Pons (tissue), 1 donor: Measurements from ENCODE around the gene MANBA.
A peak's percentile ranks its signal among the peaks of the same experiment; 100 is the strongest.
"Not testable (repeated sequence)": the region's sequence is repeated elsewhere in the genome, so short reads cannot be mapped to it uniquely, and the experiment has no call there.

Source experiments
- DNase-seq: peaks from one replicate; pipeline ENCODE4 v3.0.0-alpha.2; 2016; ENCODE audit warnings: low spot score

The MANBA gene

DNA sequence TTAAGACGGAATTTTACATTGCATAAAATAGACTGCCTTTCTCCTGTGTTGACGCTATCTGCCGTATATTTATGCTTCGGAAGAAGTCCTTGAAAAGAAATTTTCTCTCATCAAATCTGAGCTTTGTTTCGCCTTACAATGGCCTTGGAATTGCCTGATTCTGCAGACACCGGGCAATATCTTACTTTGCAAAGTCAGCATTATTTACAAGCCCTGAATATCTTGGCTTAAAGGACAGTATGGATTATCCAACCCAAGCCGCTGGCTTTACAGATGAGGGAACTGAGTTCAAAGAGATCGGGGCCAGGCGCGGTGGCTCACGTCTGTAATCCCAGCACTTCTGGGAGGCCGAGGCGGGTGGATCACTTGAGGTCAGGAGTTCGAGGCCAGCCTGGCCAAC lies 1.1 kb upstream of the MANBA start:
- DNase-seq: no peak

DNA sequence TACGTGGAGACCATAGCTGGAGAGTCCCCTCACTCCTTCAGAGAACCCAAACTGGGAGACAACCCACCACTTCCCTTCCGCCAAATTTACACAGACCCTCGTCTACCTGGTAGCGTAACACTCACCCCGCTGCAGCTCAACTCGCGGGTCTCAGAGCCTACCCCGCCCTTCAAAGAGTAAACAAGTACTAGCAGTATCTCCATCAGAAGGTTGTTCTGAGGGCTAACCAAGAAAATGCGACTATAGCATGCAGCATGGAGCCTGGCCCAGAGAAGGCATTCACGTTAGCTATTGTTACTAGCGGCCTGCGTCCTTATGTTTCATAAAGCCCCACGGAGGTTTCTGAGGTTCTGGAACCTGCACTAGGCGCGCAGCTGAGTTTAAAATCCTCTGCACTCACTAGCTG lies 531 bp upstream of the MANBA start:
- DNase-seq: peak; percentile 42

DNA sequence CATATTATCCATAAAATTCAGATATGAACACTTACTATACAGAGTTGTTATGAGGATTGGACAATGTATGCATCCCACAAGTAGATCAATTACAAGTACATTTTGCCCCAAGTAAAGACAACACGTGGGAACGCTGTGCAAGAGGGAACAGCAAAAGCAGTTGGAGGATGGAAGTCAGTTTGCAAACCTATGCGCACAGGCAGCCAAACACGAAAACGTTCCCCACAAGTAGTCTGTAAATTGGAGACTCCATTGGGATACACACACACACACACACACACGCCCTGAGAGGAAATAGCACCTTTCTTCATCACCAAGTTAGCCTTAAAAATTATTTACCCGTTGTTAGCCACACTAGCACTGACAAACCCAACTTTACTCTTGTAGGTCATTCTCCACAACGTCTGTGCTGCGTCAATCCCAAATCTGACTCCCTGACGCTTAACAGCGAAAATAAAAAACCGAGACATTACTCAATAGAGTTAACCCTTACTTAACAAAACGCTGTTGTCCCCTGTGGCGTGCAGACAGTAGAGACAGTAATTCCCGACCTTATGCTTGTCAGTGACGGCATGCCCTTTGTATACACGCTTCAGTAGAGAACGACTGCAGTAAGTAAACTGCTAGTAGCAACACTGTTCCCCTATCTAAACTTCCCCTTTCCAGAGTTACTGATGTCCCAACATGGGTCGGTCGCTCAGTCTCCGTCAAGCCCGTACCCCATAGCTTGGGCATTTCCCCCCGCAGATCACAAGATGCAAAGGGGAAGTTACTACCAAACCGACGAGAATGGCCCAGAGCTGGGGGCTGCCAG lies 730 bp downstream of the MANBA start:
- peak; percentile 83 for DNase-seq

DNA sequence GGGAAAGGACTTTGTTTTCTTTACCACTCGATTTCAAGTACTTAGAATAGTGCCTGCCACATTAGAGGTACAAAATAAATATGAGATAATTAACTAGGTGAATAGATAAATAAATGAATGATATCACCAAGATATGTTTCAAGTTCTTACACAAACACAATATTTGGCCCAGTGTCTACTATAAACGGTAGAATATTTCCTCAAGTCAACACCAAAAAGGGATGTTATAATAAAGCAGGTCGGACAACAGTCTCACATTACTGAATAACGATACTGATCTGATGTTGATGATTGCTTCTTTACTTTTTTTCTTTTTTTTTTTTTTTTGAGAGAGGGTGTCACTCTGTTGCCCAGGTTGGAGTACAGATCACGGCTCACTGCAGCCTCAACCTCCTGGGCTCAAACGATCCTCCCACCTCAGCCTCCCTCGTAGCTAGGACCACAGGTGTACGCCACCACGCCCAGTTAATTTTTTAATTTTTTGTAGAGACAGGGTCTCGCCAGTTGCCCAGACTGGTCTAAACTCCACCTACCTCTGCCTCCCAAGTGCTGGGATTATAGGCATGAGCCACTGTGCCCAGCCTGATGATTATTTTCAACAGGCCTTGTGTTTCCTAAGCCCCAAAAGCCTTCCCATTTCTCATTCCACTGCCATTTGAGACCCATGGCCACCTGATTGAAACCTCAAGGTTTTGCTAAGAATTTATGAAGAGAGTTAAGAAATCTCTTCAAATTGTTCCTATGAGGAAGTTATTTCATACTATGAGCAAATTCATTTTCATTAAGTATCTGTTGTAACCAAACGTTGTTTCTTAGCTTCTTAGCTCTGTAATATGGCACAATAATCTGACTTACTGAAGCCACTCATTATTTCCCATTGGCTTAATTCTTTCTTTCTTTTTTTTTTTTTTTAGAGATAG lies 2.3 kb downstream of the MANBA start:
- DNase-seq: no peak

DNA sequence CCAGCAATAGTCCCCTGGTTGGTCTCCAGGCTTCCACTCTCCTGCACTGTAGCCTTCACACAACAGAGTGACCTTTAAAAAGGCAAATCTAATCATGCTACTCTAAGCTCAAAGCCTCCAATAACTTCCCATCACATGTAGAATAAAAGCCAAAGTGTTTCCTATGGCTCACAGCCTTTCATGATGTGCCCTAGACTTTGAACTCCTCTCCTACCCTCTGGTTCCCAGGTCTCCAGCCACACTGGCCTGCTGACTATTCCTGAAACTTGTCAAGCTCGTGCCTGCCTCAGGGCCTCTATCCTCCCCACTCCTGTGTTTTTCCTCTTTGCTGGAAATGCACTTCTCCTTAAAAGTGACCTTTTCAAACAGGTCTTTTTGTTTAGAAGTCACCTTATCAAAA lies 3.1 kb downstream of the MANBA start:
- DNase-seq: no peak

DNA sequence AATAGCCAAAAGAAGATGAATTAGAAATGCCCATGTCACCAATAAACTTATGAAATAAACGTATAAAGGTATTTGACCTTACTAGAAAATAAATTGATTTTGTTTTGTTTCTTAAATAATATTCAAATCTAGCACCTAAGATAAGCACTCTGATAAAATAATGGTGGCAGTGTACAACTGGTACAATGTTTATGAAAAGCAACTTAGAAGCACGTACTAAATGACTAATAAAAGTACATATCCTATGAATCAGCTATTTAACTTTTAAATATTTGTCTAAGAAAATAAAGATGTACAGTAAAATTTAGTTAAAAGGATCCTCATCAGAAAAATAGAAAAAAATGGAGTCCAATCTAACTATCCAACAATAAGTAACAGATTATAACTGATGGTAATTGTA lies 6.7 kb downstream of the MANBA start:
- no peak for DNase-seq

DNA sequence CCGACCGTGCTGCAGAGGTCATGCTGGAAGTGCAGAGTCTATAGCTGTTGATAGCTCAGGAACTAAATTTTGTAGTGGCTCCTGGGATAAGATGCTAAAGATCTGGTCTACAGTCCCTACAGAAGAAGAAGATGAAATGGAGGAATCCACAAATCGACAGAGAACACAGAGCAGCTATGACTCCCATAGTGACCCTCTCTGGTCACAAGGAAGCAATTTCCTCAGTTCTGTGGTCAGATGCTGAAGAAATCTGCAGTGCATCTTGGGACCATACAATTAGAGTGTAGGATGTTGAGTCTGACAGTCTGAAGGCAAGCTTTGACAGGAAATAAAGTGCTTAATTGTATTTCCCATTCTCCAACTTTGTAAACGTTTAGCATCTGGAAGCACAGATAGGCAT lies 8.8 kb downstream of the MANBA start:
- no peak for DNase-seq

DNA sequence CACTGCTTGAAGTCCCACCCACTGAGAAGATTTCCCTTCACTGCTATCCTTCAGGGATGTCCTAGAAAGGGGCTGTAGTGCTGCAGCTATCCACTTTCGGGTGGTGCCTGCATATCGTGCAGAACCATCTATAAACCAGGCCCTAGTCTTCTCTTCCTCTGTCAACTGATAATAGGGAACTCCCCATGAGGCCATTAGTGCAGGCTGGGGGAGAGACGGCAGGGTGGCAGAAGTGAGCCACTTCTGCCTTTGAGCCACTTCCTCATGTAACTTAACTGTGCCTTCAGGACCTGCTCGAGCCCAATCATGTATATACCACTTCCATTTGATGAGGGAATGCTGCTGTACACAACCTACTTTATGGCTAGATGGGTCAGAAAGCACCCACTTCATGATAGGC lies 17.4 kb downstream of the MANBA start:
- DNase-seq: peak; percentile 42

DNA sequence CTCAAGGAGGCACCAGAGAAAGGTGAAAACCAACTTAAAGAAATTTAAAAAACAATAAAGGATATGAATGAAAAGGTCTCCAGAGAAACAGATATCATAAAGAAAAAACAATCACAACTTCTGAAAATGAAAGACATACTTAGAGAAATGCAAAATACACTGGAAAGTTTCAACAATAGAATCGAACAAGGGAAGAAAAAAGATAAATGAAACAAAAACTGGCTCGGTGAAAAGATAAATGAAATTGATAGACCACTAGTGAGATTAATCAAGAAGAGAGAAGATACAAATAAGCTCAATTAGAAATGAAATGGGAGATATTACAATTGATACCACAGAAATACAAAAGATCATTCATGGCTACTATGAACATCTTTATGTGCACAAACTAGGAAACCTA lies 22.0 kb downstream of the MANBA start:
- DNase-seq: not testable (repeated sequence)

DNA sequence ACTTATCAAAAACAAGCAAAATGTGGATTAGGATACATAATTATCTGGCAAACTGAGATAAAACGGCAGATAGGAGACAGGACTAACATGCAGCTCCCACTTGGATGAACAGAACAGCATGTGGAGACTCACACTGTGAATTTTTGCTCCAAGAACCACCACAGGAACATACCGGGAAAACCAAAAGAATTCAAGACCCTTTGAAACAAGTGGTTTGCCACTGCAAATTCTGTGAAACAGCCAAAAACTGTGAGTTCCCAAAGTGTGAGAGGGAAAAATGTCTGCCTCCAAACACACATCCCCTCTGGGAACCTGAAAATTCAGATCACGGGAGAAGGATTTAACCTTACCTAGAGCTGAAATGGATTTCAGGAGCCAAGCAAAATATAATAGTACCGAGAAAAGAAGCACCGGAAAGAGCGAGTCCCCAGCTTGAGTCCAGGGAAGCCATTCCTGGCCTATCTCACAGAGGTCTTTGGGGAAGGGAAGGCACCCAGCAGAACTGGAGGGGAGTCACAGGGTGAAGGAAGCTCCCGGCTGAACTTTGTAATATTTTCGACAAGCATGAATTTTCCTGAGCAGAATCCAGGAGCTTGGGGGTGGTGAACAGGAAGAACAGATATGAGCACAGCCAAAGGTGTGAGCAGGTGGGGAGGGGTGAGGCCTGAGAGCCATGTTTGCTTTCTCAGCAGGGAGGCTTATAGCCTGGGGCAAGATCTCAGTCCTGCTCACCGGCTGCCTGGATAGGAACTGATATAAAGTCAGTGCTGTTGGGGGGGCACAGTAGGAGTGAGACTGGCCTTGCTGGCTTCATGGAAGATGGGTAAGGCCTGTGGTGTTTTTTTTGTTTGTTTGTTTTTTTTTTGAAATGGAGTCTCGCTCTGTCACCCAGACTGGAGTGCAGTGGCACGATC lies 23.9 kb downstream of the MANBA start:
- no peak for DNase-seq

DNA sequence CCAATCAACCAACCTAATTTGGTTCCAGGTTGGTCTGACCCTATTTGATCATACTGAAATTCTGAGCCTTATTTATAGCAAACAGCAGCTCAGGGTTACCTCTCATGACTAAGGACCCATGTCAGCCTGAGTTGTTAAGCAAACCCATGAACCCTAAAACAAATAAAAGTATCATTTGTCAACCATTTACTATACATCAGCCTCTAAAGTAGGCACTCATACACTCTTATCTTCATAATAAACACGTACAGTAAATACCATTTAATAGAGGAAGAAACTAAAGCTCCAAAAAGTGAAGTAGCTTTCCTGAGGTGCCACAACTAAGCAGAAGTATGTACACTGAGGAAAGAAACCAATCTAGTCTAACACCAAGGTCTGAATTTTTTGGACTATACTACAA lies 25.2 kb downstream of the MANBA start:
- DNase-seq: no peak

DNA sequence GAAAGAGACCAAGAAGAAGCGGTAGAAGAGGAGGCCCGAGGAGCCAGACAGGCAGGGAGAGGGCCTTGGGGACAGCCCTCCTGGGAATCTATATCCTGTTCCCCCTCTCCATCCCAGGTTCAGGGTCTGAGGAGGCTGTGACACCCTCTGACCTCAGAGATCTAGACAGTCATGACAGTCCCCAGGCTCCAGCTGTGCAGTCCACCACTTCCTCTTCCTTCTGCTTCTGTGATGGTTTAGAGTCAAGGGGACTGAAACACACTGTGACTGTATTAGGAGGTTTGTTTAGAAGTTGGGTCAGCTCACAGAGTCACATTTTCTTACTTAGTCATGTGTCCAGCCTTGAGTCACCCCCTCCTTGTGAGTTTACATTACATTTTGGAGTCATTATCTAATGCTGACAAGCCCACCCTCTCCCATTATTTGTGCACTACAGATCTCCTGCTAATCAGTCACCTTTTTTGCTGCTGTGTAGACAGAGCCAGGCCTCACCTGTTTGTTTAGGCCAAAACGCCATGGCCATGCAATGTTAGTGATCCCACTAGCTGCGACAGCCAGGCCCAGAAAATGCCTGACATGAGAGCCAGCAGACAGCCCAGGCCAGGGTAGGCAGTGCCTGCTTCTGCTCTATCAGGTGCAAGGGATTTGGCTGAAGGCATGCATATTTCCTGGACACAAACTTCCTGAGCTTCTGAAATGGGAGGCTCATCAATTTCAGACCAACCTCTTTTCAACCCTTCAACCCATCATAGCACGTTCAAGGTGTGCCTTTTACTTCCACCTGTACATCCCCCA lies 26.0 kb downstream of the MANBA start:
- DNase-seq: no peak

DNA sequence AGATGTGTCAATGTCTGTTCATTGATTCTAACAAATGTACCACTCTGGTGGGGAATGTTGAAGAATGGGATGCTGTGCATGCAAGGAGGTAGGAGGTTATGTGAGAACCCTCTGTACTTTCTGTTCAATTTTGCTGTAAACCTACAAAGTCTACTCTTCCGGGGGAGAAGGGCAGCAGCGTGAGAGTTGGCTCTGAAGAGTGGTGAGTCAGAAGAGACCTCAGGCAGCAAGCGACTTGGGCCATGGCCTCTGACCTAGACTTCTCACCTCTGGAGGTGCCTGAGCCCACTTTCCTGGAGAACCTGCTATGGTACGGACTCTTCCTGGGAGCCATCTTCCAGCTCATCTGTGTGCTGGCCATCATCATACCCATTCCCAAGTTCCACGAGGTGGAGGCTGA lies 26.7 kb downstream of the MANBA start:
- DNase-seq: no peak

DNA sequence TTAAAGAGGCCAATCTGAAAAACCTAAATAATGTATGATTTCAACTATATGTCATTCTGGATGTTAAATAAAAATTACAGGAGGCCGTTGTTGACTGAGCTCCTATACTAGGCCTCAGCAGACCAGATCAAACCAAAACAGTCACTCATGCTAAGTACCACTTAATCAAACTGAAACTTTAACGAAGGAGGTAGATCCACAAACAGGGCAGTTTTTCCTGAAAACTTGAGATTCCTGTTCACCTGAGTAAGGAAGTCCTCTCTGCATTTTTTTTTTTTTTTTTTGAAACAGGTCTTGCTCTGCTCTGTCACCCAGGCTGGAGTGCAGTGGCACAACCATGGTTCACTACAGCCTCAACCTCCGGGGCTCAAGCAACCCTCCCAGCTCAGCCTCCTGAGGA lies 27.7 kb downstream of the MANBA start:
- no peak for DNase-seq

DNA sequence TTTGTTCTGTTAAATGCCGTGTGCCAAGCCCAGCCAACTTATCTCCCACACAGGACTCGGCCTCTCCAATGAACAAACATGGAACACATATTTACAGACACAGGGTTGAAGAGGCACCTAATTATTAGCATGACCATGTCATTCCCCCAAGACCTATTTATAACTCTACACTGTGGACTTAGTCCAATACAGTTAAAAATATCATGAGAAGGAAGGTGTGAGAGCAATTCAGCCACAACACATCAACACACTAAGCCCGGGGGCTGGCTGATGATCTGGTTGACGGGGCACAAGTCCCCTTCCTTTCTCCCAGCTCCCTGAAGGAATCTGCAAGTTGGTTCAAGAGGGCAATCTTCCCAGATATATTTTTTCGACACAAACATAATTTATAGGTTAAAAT lies 28.1 kb downstream of the MANBA start:
- no peak for DNase-seq

DNA sequence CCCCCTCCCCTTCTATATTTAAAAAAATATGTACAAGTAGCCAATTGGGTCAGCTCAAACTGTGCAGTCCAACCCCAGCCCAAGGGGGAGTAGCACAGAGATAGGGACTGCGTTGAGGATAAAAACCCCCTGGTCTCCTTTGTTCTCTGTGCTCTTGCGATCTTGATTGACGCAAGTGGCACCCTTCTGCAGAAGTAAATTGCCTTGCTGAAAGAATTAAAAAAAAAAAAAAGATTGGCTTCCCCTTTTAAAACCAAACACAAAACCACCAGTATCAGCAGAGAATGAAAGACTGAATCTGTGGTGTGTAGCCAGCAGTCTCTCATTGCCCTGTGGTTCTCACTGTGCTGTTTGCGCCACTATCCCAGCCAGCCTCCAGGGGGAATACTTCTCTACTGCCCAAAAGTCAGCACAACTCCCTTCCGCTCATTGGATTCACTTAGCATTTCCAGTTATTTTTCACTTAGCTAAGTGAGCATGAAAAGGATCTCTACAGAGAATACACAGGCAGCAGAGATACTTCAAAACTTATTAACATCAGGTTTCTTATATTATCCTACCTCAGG lies 29.7 kb downstream of the MANBA start:
- DNase-seq: no peak

DNA sequence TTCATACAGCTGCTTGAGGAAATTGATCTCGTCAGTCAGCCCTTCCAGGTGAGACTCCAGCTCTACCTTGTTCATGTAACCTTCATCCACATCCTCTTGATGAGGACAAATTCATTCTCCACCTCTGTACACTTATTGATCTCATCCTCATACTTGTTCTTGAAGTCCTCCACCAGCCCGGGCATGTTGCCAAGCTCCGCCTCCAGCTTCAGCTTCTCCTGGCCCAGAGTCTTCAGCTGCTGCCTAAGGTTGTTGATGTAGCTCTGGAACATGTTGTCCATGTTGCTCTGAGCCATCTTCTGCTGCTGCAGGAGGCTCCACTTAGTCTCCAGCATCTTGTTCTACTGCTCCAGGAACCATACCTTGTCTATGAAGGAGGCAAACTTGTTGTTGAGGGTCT lies 31.3 kb downstream of the MANBA start:
- not testable (repeated sequence) for DNase-seq

DNA sequence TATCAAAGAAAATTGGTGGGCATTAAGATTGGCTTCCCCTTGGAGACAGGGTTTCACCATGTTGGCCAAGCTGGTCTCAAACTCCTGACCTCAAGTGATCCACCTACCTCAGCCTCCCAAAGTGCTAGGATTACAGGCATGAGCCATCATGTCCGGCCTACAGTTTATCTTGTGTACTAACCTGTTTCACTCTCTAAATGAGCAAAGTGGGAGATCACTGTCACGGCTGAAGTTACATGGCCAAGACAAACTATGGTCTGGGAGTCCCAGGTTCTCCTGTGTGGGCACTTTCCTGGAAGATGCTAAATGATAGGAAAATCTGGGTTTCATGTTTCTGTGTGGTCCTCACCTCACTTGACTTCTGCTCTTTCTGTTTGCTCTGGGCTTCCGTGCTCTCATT lies 33.8 kb downstream of the MANBA start:
- DNase-seq: not testable (repeated sequence)

DNA sequence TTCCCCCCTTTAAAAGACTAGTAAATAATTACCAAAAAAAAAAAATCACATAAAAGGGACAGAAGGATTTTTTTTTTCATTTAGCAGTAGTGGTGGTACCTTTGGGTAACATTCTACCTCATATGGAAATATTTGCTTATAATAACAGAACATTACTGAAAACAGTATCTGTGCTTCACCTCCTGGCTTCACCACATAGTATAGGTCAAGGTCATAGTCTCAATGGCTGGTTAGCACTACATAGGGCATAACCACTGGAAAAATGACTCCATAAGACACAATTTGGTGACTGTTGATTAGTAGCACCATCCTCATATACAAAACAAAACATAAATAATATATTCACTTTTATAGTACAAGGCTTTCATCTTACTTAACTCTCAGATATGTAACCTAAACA lies 34.7 kb downstream of the MANBA start:
- DNase-seq: no peak

DNA sequence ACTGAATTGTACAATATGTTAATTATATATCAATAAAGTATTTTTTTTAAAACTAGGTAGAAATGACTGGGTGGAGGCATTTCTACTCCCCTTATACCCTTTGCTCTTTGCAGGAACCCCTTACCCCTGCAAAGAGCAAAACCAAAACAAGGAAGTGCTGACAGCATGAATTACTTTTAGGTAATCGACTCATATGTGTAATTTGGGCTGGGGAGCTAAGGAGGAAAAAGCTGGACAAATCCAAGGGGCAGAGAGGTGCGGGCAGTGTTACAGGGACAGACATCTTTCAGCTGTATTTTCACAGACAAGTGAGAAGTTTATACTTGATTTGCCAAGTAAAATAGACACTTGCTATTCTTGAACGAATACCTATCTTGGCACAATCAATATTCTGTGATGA lies 35.5 kb downstream of the MANBA start:
- no peak for DNase-seq

DNA sequence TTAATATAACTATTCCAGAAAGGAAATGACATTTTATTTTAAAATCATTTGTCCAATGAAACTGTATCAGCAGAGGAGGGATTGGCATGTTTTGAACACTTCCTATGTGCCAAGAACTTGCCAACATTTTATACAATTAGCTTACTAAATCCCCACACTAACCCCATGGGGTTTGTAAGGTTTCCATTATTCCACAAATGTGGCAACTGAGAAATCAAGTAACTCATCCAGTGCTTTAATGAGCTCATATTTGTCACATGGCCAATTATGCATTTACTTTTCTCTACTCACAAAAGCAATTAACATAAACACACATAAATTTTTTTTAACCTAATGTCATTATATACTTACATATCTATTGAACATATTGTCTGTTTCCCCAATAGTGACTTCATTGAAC lies 37.3 kb downstream of the MANBA start:
- no peak for DNase-seq
